Measurements from ENCODE around the gene UTS2R. TPM values are rescaled to one million over a fixed set of nuclear protein-coding genes. Genes with fewer than 3 reads are reported as not detected.
"Not testable (repeated sequence)": the region's sequence is repeated elsewhere in the genome, so short reads cannot be mapped to it uniquely, and the experiment has no call there.

The UTS2R gene
- polyA plus RNA-seq, 4 donors: 0.06 TPM; not detected in 3

GRCh38 chr17:82382220-82382932, 10.8 kb downstream of the UTS2R start:
- not testable (repeated sequence) for FAIRE-seq; H3K36me3 ChIP-seq (ENCODE audit: control insufficient read depth in 3 of 3, insufficient read depth in 2 of 3, low read depth in 1 of 3, low read length in 3 of 3); H3K9me3 ChIP-seq (ENCODE audit: control insufficient read depth in 2 of 2, insufficient read depth in 1 of 2, low read depth in 1 of 2, low read length in 1 of 2); DNase-seq; H3K27ac ChIP-seq (ENCODE audit: low read depth in 1 of 3, low read length in 2 of 3); H3K4me3 ChIP-seq (ENCODE audit: low read depth in 1 of 3, low read length in 3 of 3)
- peaks cover 0 to 11% (median 2%) of the 10 kb centered on the region in 3 donors for H3K4me1 ChIP-seq (ENCODE audit: control insufficient read depth in 3 of 3, insufficient read depth in 2 of 3, low read depth in 1 of 3, low read length in 2 of 3)
- H3K27me3 ChIP-seq (ENCODE audit: control insufficient read depth in 3 of 3, insufficient read depth in 3 of 3, low read length in 3 of 3): peaks cover 2 to 53% (median 3%) of the 10 kb centered on the region in 3 donors
- 82 to 87% (median 87%) methylated on average over 20 to 21 of the region's 21 CpGs for WGBS, 3 donors

- H3K4me1 ChIP-seq (ENCODE audit: control insufficient read depth in 3 of 3, insufficient read depth in 2 of 3, low read depth in 1 of 3, low read length in 2 of 3): peaks cover 0 to 11% (median 2%) of the 10 kb centered on the region in 3 donors
- H3K4me3 ChIP-seq (ENCODE audit: low read depth in 1 of 3, low read length in 3 of 3): no peak overlapping the region
- DNase-seq (no peak), FAIRE-seq (no peak)
- no peak overlapping the region for H3K27ac ChIP-seq (ENCODE audit: low read depth in 1 of 3, low read length in 2 of 3)
- H3K27me3 ChIP-seq (ENCODE audit: control insufficient read depth in 3 of 3, insufficient read depth in 3 of 3, low read length in 3 of 3): peaks cover 2 to 56% (median 3%) of the 10 kb centered on the region in 3 donors
- H3K36me3 ChIP-seq (ENCODE audit: control insufficient read depth in 3 of 3, insufficient read depth in 2 of 3, low read depth in 1 of 3, low read length in 3 of 3): no peaks in the 10 kb centered on the region
- H3K9me3 ChIP-seq (ENCODE audit: control insufficient read depth in 2 of 2, insufficient read depth in 1 of 2, low read depth in 1 of 2, low read length in 1 of 2): no peaks in the 10 kb centered on the region
- 74 to 82% (median 82%) methylated on average over 11 of the region's 11 CpGs for WGBS, 3 donors
Measured at GRCh38 chr17:82382933-82383255, 11.3 kb downstream of the UTS2R start.

- Histone ChIP-seq H3K9me3 (ENCODE audit: control insufficient read depth in 2 of 2, insufficient read depth in 1 of 2, low read depth in 1 of 2, low read length in 1 of 2) (no peaks in the 10 kb centered on the region), H3K36me3 (ENCODE audit: control insufficient read depth in 3 of 3, insufficient read depth in 2 of 3, low read depth in 1 of 3, low read length in 3 of 3) (no peaks in the 10 kb centered on the region), H3K4me3 (ENCODE audit: low read depth in 1 of 3, low read length in 3 of 3) (no peak overlapping the region), H3K27me3 (ENCODE audit: control insufficient read depth in 3 of 3, insufficient read depth in 3 of 3, low read length in 3 of 3) (peaks cover 2 to 51% (median 3%) of the 10 kb centered on the region in 3 donors), H3K27ac (ENCODE audit: low read depth in 1 of 3, low read length in 2 of 3) (no peak overlapping the region), H3K4me1 (ENCODE audit: control insufficient read depth in 3 of 3, insufficient read depth in 2 of 3, low read depth in 1 of 3, low read length in 2 of 3) (peaks cover 0 to 11% (median 2%) of the 10 kb centered on the region in 3 donors)
- DNase-seq (no peak), FAIRE-seq (no peak)
- 51 to 64% (median 58%) methylated on average over 18 of the region's 18 CpGs for WGBS, 3 donors
Measured at GRCh38 chr17:82383411-82383810, 11.8 kb downstream of the UTS2R start.

GRCh38 chr17:82384051-82384729, 12.6 kb downstream of the UTS2R start:
- Histone ChIP-seq H3K9me3 (ENCODE audit: control insufficient read depth in 2 of 2, insufficient read depth in 1 of 2, low read depth in 1 of 2, low read length in 1 of 2) (no peaks in the 10 kb centered on the region), H3K36me3 (ENCODE audit: control insufficient read depth in 3 of 3, insufficient read depth in 2 of 3, low read depth in 1 of 3, low read length in 3 of 3) (no peaks in the 10 kb centered on the region), H3K4me3 (ENCODE audit: low read depth in 1 of 3, low read length in 3 of 3) (no peak overlapping the region), H3K27me3 (ENCODE audit: control insufficient read depth in 3 of 3, insufficient read depth in 3 of 3, low read length in 3 of 3) (peaks cover 2 to 50% (median 3%) of the 10 kb centered on the region in 3 donors), H3K4me1 (ENCODE audit: control insufficient read depth in 3 of 3, insufficient read depth in 2 of 3, low read depth in 1 of 3, low read length in 2 of 3) (peaks cover 0 to 11% (median 2%) of the 10 kb centered on the region in 3 donors), H3K27ac (ENCODE audit: low read depth in 1 of 3, low read length in 2 of 3) (no peak overlapping the region)
- FAIRE-seq (no peak), DNase-seq (no peak)
- 21 to 53% (median 36%) methylated on average over 21 to 22 of the region's 22 CpGs for WGBS, 3 donors

- H3K36me3 ChIP-seq (ENCODE audit: control insufficient read depth in 3 of 3, insufficient read depth in 2 of 3, low read depth in 1 of 3, low read length in 3 of 3): peaks cover 0 to 3% (median 0%) of the 10 kb centered on the region in 3 donors
- peaks cover 0 to 11% (median 2%) of the 10 kb centered on the region in 3 donors for H3K4me1 ChIP-seq (ENCODE audit: control insufficient read depth in 3 of 3, insufficient read depth in 2 of 3, low read depth in 1 of 3, low read length in 2 of 3)
- peaks cover 2 to 45% (median 3%) of the 10 kb centered on the region in 3 donors for H3K27me3 ChIP-seq (ENCODE audit: control insufficient read depth in 3 of 3, insufficient read depth in 3 of 3, low read length in 3 of 3)
- no peak for FAIRE-seq
- H3K27ac ChIP-seq (ENCODE audit: low read depth in 1 of 3, low read length in 2 of 3): no peak overlapping the region
- no peaks in the 10 kb centered on the region for H3K9me3 ChIP-seq (ENCODE audit: control insufficient read depth in 2 of 2, insufficient read depth in 1 of 2, low read depth in 1 of 2, low read length in 1 of 2)
- 9 to 41% (median 24%) methylated on average over 26 of the region's 26 CpGs for WGBS, 3 donors
- DNase-seq: peak; percentile 38 to 64
- H3K4me3 ChIP-seq (ENCODE audit: low read depth in 1 of 3, low read length in 3 of 3): no peak overlapping the region
Measured at GRCh38 chr17:82384730-82385481, 13.3 kb downstream of the UTS2R start.

GRCh38 chr17:82385559-82386254, 14.1 kb downstream of the UTS2R start:
- Histone ChIP-seq H3K36me3 (ENCODE audit: control insufficient read depth in 3 of 3, insufficient read depth in 2 of 3, low read depth in 1 of 3, low read length in 3 of 3) (peaks cover 0 to 8% (median 0%) of the 10 kb centered on the region in 3 donors), H3K4me3 (ENCODE audit: low read depth in 1 of 3, low read length in 3 of 3) (no peak overlapping the region), H3K27ac (ENCODE audit: low read depth in 1 of 3, low read length in 2 of 3) (no peak overlapping the region), H3K9me3 (ENCODE audit: control insufficient read depth in 2 of 2, insufficient read depth in 1 of 2, low read depth in 1 of 2, low read length in 1 of 2) (no peaks in the 10 kb centered on the region), H3K4me1 (ENCODE audit: control insufficient read depth in 3 of 3, insufficient read depth in 2 of 3, low read depth in 1 of 3, low read length in 2 of 3) (peaks cover 0 to 11% (median 2%) of the 10 kb centered on the region in 3 donors), H3K27me3 (ENCODE audit: control insufficient read depth in 3 of 3, insufficient read depth in 3 of 3, low read length in 3 of 3) (peaks cover 2 to 41% (median 3%) of the 10 kb centered on the region in 3 donors)
- DNase-seq (no peak), FAIRE-seq (no peak)
- 34 to 48% (median 42%) methylated on average over 23 to 26 of the region's 26 CpGs for WGBS, 3 donors

- H3K9me3 ChIP-seq (ENCODE audit: control insufficient read depth in 2 of 2, insufficient read depth in 1 of 2, low read depth in 1 of 2, low read length in 1 of 2): no peaks in the 10 kb centered on the region
- no peak overlapping the region for H3K4me3 ChIP-seq (ENCODE audit: low read depth in 1 of 3, low read length in 3 of 3)
- H3K4me1 ChIP-seq (ENCODE audit: control insufficient read depth in 3 of 3, insufficient read depth in 2 of 3, low read depth in 1 of 3, low read length in 2 of 3): peaks cover 0 to 11% (median 2%) of the 10 kb centered on the region in 3 donors
- H3K27me3 ChIP-seq (ENCODE audit: control insufficient read depth in 3 of 3, insufficient read depth in 3 of 3, low read length in 3 of 3): peaks cover 2 to 41% (median 3%) of the 10 kb centered on the region in 3 donors
- H3K36me3 ChIP-seq (ENCODE audit: control insufficient read depth in 3 of 3, insufficient read depth in 2 of 3, low read depth in 1 of 3, low read length in 3 of 3): peaks cover 0 to 11% (median 0%) of the 10 kb centered on the region in 3 donors
- DNase-seq (no peak), FAIRE-seq (no peak)
- 33 to 48% (median 38%) methylated on average over 15 to 17 of the region's 17 CpGs for WGBS, 3 donors
- H3K27ac ChIP-seq (ENCODE audit: low read depth in 1 of 3, low read length in 2 of 3): no peak overlapping the region
Measured at GRCh38 chr17:82386255-82386831, 14.8 kb downstream of the UTS2R start.
